K562 (cell line): ENCODE data around the gene PPTC7. TPM values are rescaled to one million over a fixed set of nuclear protein-coding genes. Genes with fewer than 3 reads are reported as not detected.

Experiments
- ATAC-seq: fragments of 200-7000 bp; cut with Tn5 transposase; 3 replicates; pipeline ENCODE4 v1.9.1; 2020; ENCODE audit warnings: moderate library complexity
- BruUV-seq: library from RNA; stranded (reverse); fragments of 400-500 nt; replicated peaks from 2 replicates; lab custom pipeline; 2021; lab: Mats Ljungman, UMichigan
- CTCF ChIA-PET: fragments of 300-600 bp; formaldehyde crosslinking; extraction: SDS; loops from one replicate; lab custom pipeline; 2021; ENCODE audit warnings: low intra/inter-chr PET ratio; lab: Yijun Ruan, JAX
- POLR2A ChIA-PET: fragments of 300-600, 350-650 bp; sonication (Branson Sonifier 250); formaldehyde crosslinking; extraction: SDS; loops from one replicate; lab custom pipeline; 2021; ENCODE audit warnings: antibody characterized with exemption, inconsistent platforms; lab: Yijun Ruan, JAX
- DNase-seq, 4 experiments: peaks; one replicate each; pipeline versions ENCODE4 v3.0.0 to v3.0.0-alpha.2; 2011 to 2018; ENCODE audit warnings: low spot score in 3 of 4, mixed read lengths in 3 of 4; ENCODE audit errors: extremely low read depth in 1 of 4
- FAIRE-seq: peaks from 2 replicates; lab custom pipeline; 2011; peaks lifted over from hg19 to GRCh38; lab: Jason Lieb, UNC
- H2AFZ ChIP-seq: 2 replicates; pipeline ENCODE4 v1.6.0; 2011; ENCODE audit warnings: low read depth, low read length, control low read depth, inconsistent platforms
- H3K27ac ChIP-seq: fragments of 200-600 bp; 3 replicates; pipeline ENCODE4 v1.8.0; 2011; ENCODE audit warnings: low read depth, mild to moderate bottlenecking, control low read depth, inconsistent platforms, low read length, moderate library complexity, mixed read lengths; ENCODE audit errors: extremely low read depth
- H3K27me3 ChIP-seq, 2 experiments: fragments of 300-600 bp in 1 of 2; 2 replicates in 1 of 2; 3 replicates in 1 of 2; pipeline versions ENCODE4 v1.6.0 to v1.8.0; 2011; ENCODE audit warnings: inconsistent platforms in 2 of 2, low read length in 2 of 2, mild to moderate bottlenecking in 1 of 2, mixed read lengths in 1 of 2, moderate library complexity in 1 of 2; ENCODE audit not compliant: control insufficient read depth in 2 of 2, insufficient read depth in 2 of 2
- H3K36me3 ChIP-seq: fragments of 300-600 bp; 3 replicates; pipeline ENCODE4 v1.8.0; 2011; ENCODE audit warnings: mild to moderate bottlenecking, low read length, inconsistent platforms; ENCODE audit not compliant: control insufficient read depth, insufficient read depth
- H3K4me1 ChIP-seq, 2 experiments: fragments of 200-600 bp in 1 of 2; replicated peaks in 1 of 2; 2 replicates in 1 of 2; 3 replicates in 1 of 2; pipeline versions ENCODE4 v1.5.1 to v1.8.0; 2011; ENCODE audit warnings: inconsistent platforms in 2 of 2, low read length in 2 of 2, mild to moderate bottlenecking in 1 of 2, mixed read lengths in 1 of 2, moderate library complexity in 1 of 2; ENCODE audit not compliant: control insufficient read depth in 2 of 2, insufficient read depth in 2 of 2
- H3K4me2 ChIP-seq: 2 replicates; pipeline ENCODE4 v1.6.1; 2011; ENCODE audit warnings: low read length, control low read depth, inconsistent platforms, mixed read lengths; ENCODE audit not compliant: insufficient read depth
- H3K4me3 ChIP-seq: fragments of 200-600 bp; sonication (generic), shearing (Covaris generic); 2 replicates; pipeline ENCODE4 v1.5.1; 2016; ENCODE audit warnings: control low read depth, inconsistent platforms
- H3K79me2 ChIP-seq: fragments of 200-600 bp; 3 replicates; pipeline ENCODE4 v1.8.0; 2011; ENCODE audit warnings: low read length, inconsistent platforms; ENCODE audit not compliant: control insufficient read depth, insufficient read depth
- H3K9ac ChIP-seq, 2 experiments: 2 replicates each; pipeline versions ENCODE4 v1.6.0 to v1.6.1; 2011; ENCODE audit warnings: low read depth in 2 of 2, low read length in 2 of 2, control low read depth in 1 of 2, inconsistent platforms in 1 of 2, mild to moderate bottlenecking in 1 of 2, mixed read lengths in 1 of 2; ENCODE audit not compliant: insufficient read depth in 1 of 2
- H3K9me1 ChIP-seq: one replicate; pipeline ENCODE4 v1.6.0; 2011; ENCODE audit warnings: inconsistent platforms, mild to moderate bottlenecking, low read length, moderate library complexity; ENCODE audit not compliant: control insufficient read depth, insufficient read depth
- H3K9me3 ChIP-seq: replicated peaks from 2 replicates; pipeline ENCODE4 v1.5.1; 2011; ENCODE audit warnings: low read depth, low read length, inconsistent platforms; ENCODE audit not compliant: control insufficient read depth, insufficient read depth
- H4K20me1 ChIP-seq: replicated peaks from 2 replicates; pipeline ENCODE4 v1.6.1; 2011; ENCODE audit warnings: low read length, inconsistent platforms, mixed read lengths; ENCODE audit not compliant: control insufficient read depth, insufficient read depth
- EWSR1 ChIP-seq: fragments of 450-650 bp; IDR thresholded peaks from 2 replicates; pipeline ENCODE4 v1.6.1; 2018; ENCODE audit warnings: borderline replicate concordance, mild to moderate bottlenecking, low read depth, moderate library complexity; ENCODE audit not compliant: partially characterized antibody
- HDAC8 ChIP-seq: fragments of 450-650 bp; IDR thresholded peaks from 2 replicates; pipeline ENCODE4 v1.6.1; 2016; ENCODE audit warnings: mild to moderate bottlenecking, missing genetic modification characterization, moderate library complexity, missing compliant biosample characterization
- IRF2 ChIP-seq: sonication (generic); formaldehyde crosslinking; IDR thresholded peaks from 2 replicates; pipeline ENCODE4 v1.8.1; 2022; ENCODE audit warnings: mild to moderate bottlenecking, missing genetic modification reagents
- TAF7 ChIP-seq: fragments of 450-650 bp; IDR thresholded peaks from 2 replicates; pipeline ENCODE4 v1.6.1; 2016; ENCODE audit warnings: missing genetic modification characterization, missing compliant biosample characterization
- ZNF586 ChIP-seq: fragments of 450-650 bp; formaldehyde crosslinking; conservative IDR thresholded peaks from 2 replicates; pipeline ENCODE4 v1.4.0; 2020; ENCODE audit warnings: mild to moderate bottlenecking, moderate library complexity
- WGBS: fragments of 100-300 bp; shearing (Covaris generic); methylation state at CpG from one replicate; pipeline ENCODE4 v1.1.6; 2016; ENCODE audit warnings: low coverage, mixed read lengths; ENCODE audit not compliant: insufficient coverage; ENCODE audit errors: missing lambda C conversion rate; 5-methylcytosine and 5-hydroxymethylcytosine counted together
- in situ Hi-C: fragments of 300-500 bp; cut with MboI; formaldehyde crosslinking; loops from 4 replicates; pipeline ENCODE4 v1.15.0; 2018; ENCODE audit warnings: inconsistent platforms, mixed read lengths
- intact Hi-C: fragments of 100-400 bp; cut with micrococcal nuclease; formaldehyde crosslinking; loops from 2 replicates; pipeline ENCODE4 v1.14.2; 2022
- polyA plus RNA-seq, 8 experiments: library from polyadenylated mRNA; depleted of rRNA in 4 of 8; stranded (reverse) in 5 of 8; unstranded in 3 of 8; fragments of >200 nt; fragmentation: Nextera tagmentation in 2 of 8; fragmentation: Illumina TruSeq in 1 of 8; extraction: Ambion mirVana in 2 of 8; extraction: Trizol in 1 of 8; gene quantifications; 2 replicates each; pipeline versions ENCODE4 v1.2.1 to v1.2.3, GENCODE V29; 2011 to 2014; ENCODE audit warnings: inconsistent platforms in 1 of 8, missing spikeins in 1 of 8
- total RNA-seq, 7 experiments: library from RNA; depleted of rRNA in 6 of 7; stranded (reverse); fragments of >200 nt in 6 of 7; fragmentation: Illumina TruSeq in 2 of 7; extraction: Trizol in 2 of 7; gene quantifications; 2 replicates each; pipeline versions ENCODE4 v1.2.1 to v1.2.3, GENCODE V29; 2011 to 2021; ENCODE audit warnings: low replicate concordance in 1 of 7
- TF ChIP-seq, protein P1 (sequence below): sonication (generic); formaldehyde crosslinking; IDR thresholded peaks from 2 replicates; pipeline ENCODE4 v1.8.0; 2022; ENCODE audit warnings: mild to moderate bottlenecking, missing genetic modification reagents
- TF ChIP-seq, protein P2 (sequence below): fragments of 250-450 bp; sonication (Bioruptor Pico); IDR thresholded peaks from 2 replicates; pipeline ENCODE4 v1.9.0; 2021; ENCODE audit warnings: mild to moderate bottlenecking
- TF ChIP-seq, protein P3 (sequence below): fragments of 450-650 bp; IDR thresholded peaks from one replicate; pipeline ENCODE4 v1.6.1; 2018; ENCODE audit warnings: mild to moderate bottlenecking, moderate library complexity; ENCODE audit not compliant: partially characterized antibody

Gene PPTC7
- total and polyA plus RNA-seq, 9 of the 15 experiments (the other 6 are each of a cell fraction or from before 2014, with no cell fraction given) = 2.6 to 23.1 (median 11.9) TPM

DNA sequence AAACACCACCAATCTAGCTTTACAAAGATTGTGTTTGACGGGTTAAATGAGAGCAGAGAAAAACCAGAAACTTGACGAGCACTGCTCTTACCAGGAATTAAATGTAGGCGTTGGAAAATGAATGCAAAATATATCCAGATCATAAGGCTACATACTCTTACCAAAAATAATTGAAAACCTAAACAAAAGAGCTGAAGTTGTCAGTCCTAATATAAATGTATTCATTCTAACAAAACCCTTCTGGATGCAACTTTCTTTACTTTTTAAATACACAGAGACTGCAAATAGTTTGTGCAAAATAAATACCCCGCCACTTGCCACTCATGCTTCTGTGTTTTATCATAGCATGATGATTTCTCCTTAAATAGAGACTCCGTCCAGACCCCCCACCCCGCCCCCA is 48.3 kb downstream of the PPTC7 start:
- Histone ChIP-seq H3K9ac (no peak overlapping the region), H4K20me1 (no peaks in the 10 kb centered on the region), H3K79me2 (no peaks in the 10 kb centered on the region; the same call in 2 of the 3 replicates), H3K4me1 (no peaks in the 10 kb centered on the region), H3K27ac (no peak overlapping the region), H3K27me3 (no peaks in the 10 kb centered on the region), H3K4me3 (no peak overlapping the region), H2AFZ (no peak overlapping the region), H3K9me3 (no peaks in the 10 kb centered on the region), H3K4me2 (no peak overlapping the region), H3K9me1 (no peaks in the 10 kb centered on the region), H3K36me3 (peaks cover 71% of the 10 kb centered on the region)
- BruUV-seq = no TSS peak
- in situ Hi-C loops = no loop called here
- FAIRE-seq (no peak), DNase-seq (no peak), ATAC-seq (no peak)
- TF ChIP-seq TAF7 = no peak
- TF ChIP-seq, protein P1, sequence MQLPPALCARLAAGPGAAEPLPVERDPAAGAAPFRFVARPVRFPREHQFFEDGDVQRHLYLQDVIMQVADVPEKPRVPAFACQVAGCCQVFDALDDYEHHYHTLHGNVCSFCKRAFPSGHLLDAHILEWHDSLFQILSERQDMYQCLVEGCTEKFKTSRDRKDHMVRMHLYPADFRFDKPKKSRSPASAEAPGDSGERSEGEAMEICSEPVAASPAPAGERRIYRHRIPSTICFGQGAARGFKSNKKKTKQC (CRISPR knock-in tag) = no peak
- ChIA-PET POLR2A (interaction anchor here (0.8 kb wide), 1 partner anchor 33 kb away, joined by 3 read pairs; the partner anchor contains the start of genes RAD9B and VPS29), CTCF (no interaction called here)
- WGBS = 93% methylated on average over 6 of the region's 6 CpGs
- intact Hi-C loops = no loop called here

DNA sequence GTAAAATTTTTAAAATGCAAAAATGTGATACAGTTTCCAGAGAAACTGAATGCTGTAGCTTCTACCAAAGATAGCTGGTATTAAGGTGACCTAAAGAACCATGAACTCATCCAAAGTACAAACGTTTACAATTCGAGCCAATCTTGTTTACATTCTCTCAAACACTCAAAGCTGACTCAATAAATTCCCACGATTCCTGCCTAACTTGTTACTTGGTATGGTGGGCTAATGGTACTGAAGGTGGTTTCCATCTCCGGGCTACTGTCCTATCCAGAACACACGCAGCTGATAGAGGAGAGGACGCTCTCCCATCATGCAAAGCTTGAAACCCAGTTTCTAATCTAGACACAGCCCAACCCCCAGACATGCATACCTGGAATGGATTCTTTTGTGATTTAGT is 49.5 kb downstream of the PPTC7 start:
- no peaks in the 10 kb centered on the region for H3K9me3 ChIP-seq
- ChIA-PET POLR2A (interaction anchor here (0.9 kb wide), 1 partner anchor 10 kb away, joined by 3 read pairs; no protein-coding TSS in a partner anchor), CTCF (no interaction called here)
- H2AFZ ChIP-seq = no peak overlapping the region
- H3K79me2 ChIP-seq = no peaks in the 10 kb centered on the region; the same call in 2 of the 3 replicates
- no peak for DNase-seq
- intact Hi-C loops = no loop called here
- H4K20me1 ChIP-seq = no peaks in the 10 kb centered on the region
- in situ Hi-C loops = no loop called here
- H3K36me3 ChIP-seq = peaks cover 61% of the 10 kb centered on the region
- H3K9me1 ChIP-seq = no peaks in the 10 kb centered on the region
- no peak for FAIRE-seq
- TF ChIP-seq IRF2 (CRISPR knock-in tag) (no peak), HDAC8 (tag) (no peak), EWSR1 (no peak), ZNF586 (CRISPR knock-in tag) (no peak)
- TF ChIP-seq, protein P2, sequence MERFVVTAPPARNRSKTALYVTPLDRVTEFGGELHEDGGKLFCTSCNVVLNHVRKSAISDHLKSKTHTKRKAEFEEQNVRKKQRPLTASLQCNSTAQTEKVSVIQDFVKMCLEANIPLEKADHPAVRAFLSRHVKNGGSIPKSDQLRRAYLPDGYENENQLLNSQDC = no peak
- TF ChIP-seq, protein P3, sequence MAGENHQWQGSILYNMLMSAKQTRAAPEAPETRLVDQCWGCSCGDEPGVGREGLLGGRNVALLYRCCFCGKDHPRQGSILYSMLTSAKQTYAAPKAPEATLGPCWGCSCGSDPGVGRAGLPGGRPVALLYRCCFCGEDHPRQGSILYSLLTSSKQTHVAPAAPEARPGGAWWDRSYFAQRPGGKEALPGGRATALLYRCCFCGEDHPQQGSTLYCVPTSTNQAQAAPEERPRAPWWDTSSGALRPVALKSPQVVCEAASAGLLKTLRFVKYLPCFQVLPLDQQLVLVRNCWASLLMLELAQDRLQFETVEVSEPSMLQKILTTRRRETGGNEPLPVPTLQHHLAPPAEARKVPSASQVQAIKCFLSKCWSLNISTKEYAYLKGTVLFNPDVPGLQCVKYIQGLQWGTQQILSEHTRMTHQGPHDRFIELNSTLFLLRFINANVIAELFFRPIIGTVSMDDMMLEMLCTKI = no peak
- no peaks in the 10 kb centered on the region for H3K27me3 ChIP-seq
- H3K4me2 ChIP-seq = no peak overlapping the region
- no peaks in the 10 kb centered on the region for H3K4me1 ChIP-seq
- ATAC-seq = no peak
- no TSS peak for BruUV-seq
- no peak overlapping the region for H3K9ac ChIP-seq
- H3K27ac ChIP-seq = no peak overlapping the region
- no peak overlapping the region for H3K4me3 ChIP-seq
- WGBS = 63% methylated on average over 6 of the region's 6 CpGs
